ENCODE results near the gene BMPR1B. TPM values are rescaled to one million over a fixed set of nuclear protein-coding genes. Genes with fewer than 3 reads are reported as not detected.

Gene BMPR1B
- total and polyA plus RNA-seq, 2 donors (not counting 1 experiment from before 2014, with no cell fraction given): not detected

GRCh38 chr4:94722748-94723147 lies 35.0 kb upstream of the BMPR1B start:
- no peaks in the 10 kb centered on the region for H3K36me3 ChIP-seq (replicated peaks in 1 of 2; ENCODE audit: control extremely low read depth in 1 of 2, control insufficient read depth in 1 of 2, extremely low read depth in 1 of 2, insufficient read depth in 2 of 2, low read length in 1 of 2)
- no peak overlapping the region for H2AFZ ChIP-seq (ENCODE audit: insufficient read depth, low read depth, low read length, poor library complexity, severe bottlenecking)
- H3K4me3 ChIP-seq (ENCODE audit: control extremely low read depth in 1 of 5, extremely low read depth in 1 of 5, insufficient read depth in 1 of 5, low read depth in 2 of 5, low read length in 4 of 5): no peak overlapping the region
- H3K4me1 Mint-ChIP-seq: peaks cover 8% of the 10 kb centered on the region
- ChIA-PET CTCF (no interaction called here), POLR2A (no interaction called here)
- H3K4me2 ChIP-seq (replicated peaks; ENCODE audit: low read depth, low read length, poor library complexity, severe bottlenecking): no peak overlapping the region
- H4K20me1 ChIP-seq (ENCODE audit: control insufficient read depth, insufficient read depth, low read length, poor library complexity, severe bottlenecking): no peaks in the 10 kb centered on the region
- H3K27ac Mint-ChIP-seq: no peak overlapping the region
- H3K4me3 Mint-ChIP-seq: no peak overlapping the region
- no peak for TF ChIP-seq EZH2 (IDR thresholded peaks at IDR 0.05; ENCODE audit: borderline replicate concordance, insufficient read depth, low read depth, low read length, poor library complexity, severe bottlenecking)
- TF ChIP-seq CTCF (IDR thresholded peaks at IDR 0.05): no peak
- H3K9me3 Mint-ChIP-seq (ENCODE audit: insufficient read depth): no peaks in the 10 kb centered on the region
- peaks cover 19% of the 10 kb centered on the region for H3K27me3 Mint-ChIP-seq
- WGBS (ENCODE audit: insufficient coverage): no CpG with 5 or more reads among the region's 2 CpGs
- no peaks in the 10 kb centered on the region for H3K79me2 ChIP-seq (ENCODE audit: control insufficient read depth, insufficient read depth, low read length)
- H3K9ac ChIP-seq (ENCODE audit: low read length): no peak overlapping the region
- DNase-seq (no peak), ATAC-seq (ENCODE audit: low read depth) (no peak)
- H3K9me3 ChIP-seq (ENCODE audit: control extremely low read depth in 1 of 3, control insufficient read depth in 2 of 3, insufficient read depth in 1 of 3, low read length in 2 of 3): peaks cover 0 to 4% (median 0%) of the 10 kb centered on the region in 3 donors
- peaks cover 0 to 3% of the 10 kb centered on the region in 2 donors for H3K4me1 ChIP-seq (ENCODE audit: control insufficient read depth in 2 of 2, insufficient read depth in 2 of 2, low read length in 2 of 2)
- H3K27ac ChIP-seq (ENCODE audit: low read length in 2 of 2): no peak overlapping the region
- no peaks in the 10 kb centered on the region for H3K27me3 ChIP-seq (replicated peaks in 1 of 4; ENCODE audit: control extremely low read depth in 1 of 4, control insufficient read depth in 3 of 4, insufficient read depth in 4 of 4, low read length in 3 of 4)
- intact Hi-C loops (cut with micrococcal nuclease): no loop called here

DNA sequence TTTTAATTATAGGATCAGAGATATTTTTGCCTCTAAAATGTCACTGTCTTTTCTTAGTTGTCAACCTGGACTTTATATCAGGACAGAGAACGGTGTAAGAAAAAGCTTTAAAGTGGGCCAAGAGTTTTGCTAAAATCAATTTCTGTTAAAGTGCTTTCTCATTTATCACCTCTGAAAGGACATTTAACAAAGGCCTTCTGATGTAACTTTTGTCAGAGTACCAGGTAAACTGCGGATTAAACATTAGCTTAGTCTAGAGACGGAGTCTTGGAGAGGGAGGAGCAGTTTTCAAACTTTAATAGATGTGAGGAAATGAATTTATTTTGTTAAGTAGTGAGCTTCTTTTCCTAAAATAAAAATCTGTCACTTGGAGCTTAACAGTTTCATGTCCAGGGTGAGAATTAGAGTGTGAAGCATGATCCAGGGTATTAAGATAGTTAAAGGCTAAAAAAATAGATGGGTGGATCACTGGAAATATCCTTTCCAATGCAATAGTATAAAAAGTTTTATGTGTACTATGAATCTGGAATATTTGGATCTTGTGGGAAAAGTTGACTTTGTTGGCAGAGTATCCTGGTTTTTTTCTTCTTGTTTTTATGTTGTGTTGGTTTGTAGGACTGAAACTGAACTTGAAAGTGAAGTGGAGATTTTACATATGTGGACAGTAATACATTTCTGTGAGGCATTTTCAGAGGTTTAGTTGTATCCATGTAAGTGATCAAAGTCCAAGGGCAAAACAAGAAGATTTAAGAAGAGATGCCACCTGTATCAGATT lies 33.6 kb upstream of the BMPR1B start:
- no peaks in the 10 kb centered on the region for H3K27me3 ChIP-seq (replicated peaks in 1 of 4; ENCODE audit: control extremely low read depth in 1 of 4, control insufficient read depth in 3 of 4, insufficient read depth in 4 of 4, low read length in 3 of 4)
- no peak overlapping the region for H3K9ac ChIP-seq (ENCODE audit: low read length)
- no peaks in the 10 kb centered on the region for H3K36me3 ChIP-seq (replicated peaks in 1 of 2; ENCODE audit: control extremely low read depth in 1 of 2, control insufficient read depth in 1 of 2, extremely low read depth in 1 of 2, insufficient read depth in 2 of 2, low read length in 1 of 2)
- H2AFZ ChIP-seq (ENCODE audit: insufficient read depth, low read depth, low read length, poor library complexity, severe bottlenecking): no peak overlapping the region
- WGBS (ENCODE audit: insufficient coverage): 93% methylated on average over 2 of the region's 3 CpGs
- no peak overlapping the region for H3K4me2 ChIP-seq (replicated peaks; ENCODE audit: low read depth, low read length, poor library complexity, severe bottlenecking)
- no peak overlapping the region for H3K4me3 ChIP-seq (ENCODE audit: control extremely low read depth in 1 of 5, extremely low read depth in 1 of 5, insufficient read depth in 1 of 5, low read depth in 2 of 5, low read length in 4 of 5)
- Mint-ChIP-seq H3K4me1 (peaks cover 8% of the 10 kb centered on the region), H3K4me3 (no peak overlapping the region), H3K9me3 (ENCODE audit: insufficient read depth) (no peaks in the 10 kb centered on the region), H3K27ac (no peak overlapping the region), H3K27me3 (peaks cover 17% of the 10 kb centered on the region)
- H3K4me1 ChIP-seq (ENCODE audit: control insufficient read depth in 2 of 2, insufficient read depth in 2 of 2, low read length in 2 of 2): peaks cover 0 to 3% of the 10 kb centered on the region in 2 donors
- H3K79me2 ChIP-seq (ENCODE audit: control insufficient read depth, insufficient read depth, low read length): no peaks in the 10 kb centered on the region
- no peaks in the 10 kb centered on the region for H3K9me3 ChIP-seq (ENCODE audit: control extremely low read depth in 1 of 3, control insufficient read depth in 2 of 3, insufficient read depth in 1 of 3, low read length in 2 of 3)
- TF ChIP-seq CTCF (IDR thresholded peaks at IDR 0.05): no peak
- TF ChIP-seq EZH2 (IDR thresholded peaks at IDR 0.05; ENCODE audit: borderline replicate concordance, insufficient read depth, low read depth, low read length, poor library complexity, severe bottlenecking): no peak
- ChIA-PET POLR2A (no interaction called here), CTCF (no interaction called here)
- DNase-seq (no peak), ATAC-seq (ENCODE audit: low read depth) (no peak)
- no peak overlapping the region for H3K27ac ChIP-seq (ENCODE audit: low read length in 2 of 2)
- no peaks in the 10 kb centered on the region for H4K20me1 ChIP-seq (ENCODE audit: control insufficient read depth, insufficient read depth, low read length, poor library complexity, severe bottlenecking)
- intact Hi-C loops (cut with micrococcal nuclease): no loop called here
